Keratinocyte (primary cell): ENCODE data around the gene TMEM54. TPM values are rescaled to one million over a fixed set of nuclear protein-coding genes. Genes with fewer than 3 reads are reported as not detected.

ENCODE experiments used
- DNase-seq: peaks from one replicate; pipeline ENCODE4 v3.0.0-alpha.2; 2011; ENCODE audit warnings: low read depth, missing footprints, low spot score
- FAIRE-seq: peaks from 2 replicates; lab custom pipeline; 2011; peaks lifted over from hg19 to GRCh38; lab: Jason Lieb, UNC
- H2AFZ ChIP-seq: 2 replicates; pipeline ENCODE4 v1.6.0; 2012; ENCODE audit warnings: low read length, control low read depth, inconsistent platforms; ENCODE audit not compliant: control insufficient read depth
- H3K27ac ChIP-seq: 2 replicates; pipeline ENCODE4 v1.5.1; 2011; ENCODE audit warnings: low read length; ENCODE audit not compliant: control insufficient read depth, insufficient read depth
- H3K27me3 ChIP-seq: 3 replicates; pipeline ENCODE4 v1.6.0; 2011; ENCODE audit warnings: low read length; ENCODE audit not compliant: control insufficient read depth, insufficient read depth; ENCODE audit errors: extremely low read depth
- H3K36me3 ChIP-seq, 2 experiments: 2 replicates in 1 of 2; 3 replicates in 1 of 2; pipeline ENCODE4 v1.5.1; 2011; ENCODE audit warnings: low read length in 2 of 2, mild to moderate bottlenecking in 1 of 2; ENCODE audit not compliant: control insufficient read depth in 2 of 2, insufficient read depth in 2 of 2; ENCODE audit errors: extremely low read depth in 1 of 2
- H3K4me1 ChIP-seq: 3 replicates; pipeline ENCODE4 v1.5.1; 2011; ENCODE audit warnings: low read length; ENCODE audit not compliant: control insufficient read depth, insufficient read depth; ENCODE audit errors: extremely low read depth
- H3K4me2 ChIP-seq: 3 replicates; pipeline ENCODE4 v1.6.0; 2011; ENCODE audit warnings: low read depth, low read length; ENCODE audit not compliant: control insufficient read depth, insufficient read depth; ENCODE audit errors: extremely low read depth
- H3K4me3 ChIP-seq, 3 experiments: fragments of 200-600 bp in 1 of 3; sonication (generic) in 1 of 3; 2 replicates in 2 of 3; 3 replicates in 1 of 3; pipeline ENCODE4 v1.5.1; 2011 to 2016; ENCODE audit warnings: low read length in 3 of 3, mild to moderate bottlenecking in 3 of 3, control low read depth in 2 of 3, inconsistent platforms in 1 of 3, low read depth in 1 of 3, mixed read lengths in 1 of 3, mixed run types in 1 of 3, moderate library complexity in 1 of 3; ENCODE audit not compliant: control insufficient read depth in 2 of 3, insufficient read depth in 2 of 3; ENCODE audit errors: extremely low read depth in 1 of 3
- H3K79me2 ChIP-seq: 2 replicates; pipeline ENCODE4 v1.6.0; 2012; ENCODE audit warnings: low read length; ENCODE audit not compliant: control insufficient read depth, insufficient read depth
- H3K9ac ChIP-seq: 3 replicates; pipeline ENCODE4 v1.6.0; 2011; ENCODE audit warnings: low read length; ENCODE audit not compliant: control insufficient read depth, insufficient read depth; ENCODE audit errors: extremely low read depth
- H3K9me1 ChIP-seq: 3 replicates; pipeline ENCODE4 v1.6.0; 2011; ENCODE audit warnings: low read length; ENCODE audit not compliant: control insufficient read depth, insufficient read depth; ENCODE audit errors: extremely low read depth
- H3K9me3 ChIP-seq: 2 replicates; pipeline ENCODE4 v1.5.1; 2012; ENCODE audit warnings: low read depth, low read length; ENCODE audit not compliant: control insufficient read depth
- H4K20me1 ChIP-seq: 3 replicates; pipeline ENCODE4 v1.6.0; 2011; ENCODE audit warnings: low read length; ENCODE audit not compliant: control insufficient read depth, insufficient read depth; ENCODE audit errors: extremely low read depth
- EZH2 ChIP-seq: IDR thresholded peaks from one replicate; pipeline ENCODE4 v1.6.1; 2012; ENCODE audit warnings: inconsistent platforms, mild to moderate bottlenecking, low read length, moderate library complexity
- dilution Hi-C: fragments of 300-500 bp; cut with MboI; formaldehyde crosslinking; loops from one replicate; pipeline ENCODE4 v1.7.0; 2020; ENCODE audit warnings: low sequenced_read_pairs; ENCODE audit not compliant: extremely low pct_ligation_motif_present
- polyA plus RNA-seq, 5 experiments: library from polyadenylated mRNA; depleted of rRNA in 3 of 5; stranded (reverse) in 3 of 5; stranded (forward) in 1 of 5; unstranded in 1 of 5; fragments of >200 nt; gene quantifications; 1 replicate in 1 of 5; 2 replicates in 3 of 5; 3 replicates in 1 of 5; pipeline versions ENCODE4 v1.2.1 to v1.2.3, GENCODE V29; 2011 to 2012; ENCODE audit warnings: missing spikeins in 2 of 5, low read depth in 1 of 5, low replicate concordance in 1 of 5
- TF ChIP-seq, protein P1 (sequence below), 3 experiments: IDR thresholded peaks in 1 of 3; conservative IDR thresholded peaks in 1 of 3; optimal IDR thresholded peaks in 1 of 3; 2 replicates in 2 of 3; 3 replicates in 1 of 3; pipeline versions ENCODE3 to v1.5.1; 2011; ENCODE audit warnings: low read length in 3 of 3, mild to moderate bottlenecking in 3 of 3, moderate library complexity in 2 of 3, control low read depth in 1 of 3, inconsistent platforms in 1 of 3; ENCODE audit not compliant: insufficient read depth in 2 of 3; ENCODE audit errors: extremely low read depth in 1 of 3

The TMEM54 gene
- polyA plus RNA-seq, 1 donor (not counting 4 experiments of a cell fraction or from before 2014, with no cell fraction given) = 59.4 TPM

DNA sequence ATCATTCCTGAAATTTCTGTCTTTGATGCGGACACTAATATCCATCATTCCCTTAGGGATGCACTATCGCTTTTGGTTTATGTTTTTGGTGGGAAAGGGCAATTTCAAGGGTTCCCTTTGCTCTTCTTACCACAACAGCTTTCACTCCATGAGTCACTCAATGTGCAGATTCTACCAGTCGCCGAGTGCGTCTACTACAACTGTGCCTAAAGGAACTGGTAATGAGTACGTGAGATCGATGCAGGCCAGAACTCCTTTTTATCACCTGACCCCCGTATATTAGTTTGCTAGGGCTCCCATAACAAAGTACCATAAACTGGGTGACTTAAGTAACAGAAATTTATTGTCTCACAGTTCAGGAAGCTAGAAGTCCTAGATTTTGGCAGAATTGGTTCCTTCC lies 27.5 kb upstream of the TMEM54 start:
- dilution Hi-C loops = no loop called here
- no peak overlapping the region for H3K27ac ChIP-seq
- H2AFZ ChIP-seq = no peak overlapping the region
- H3K9me1 ChIP-seq = no peaks in the 10 kb centered on the region
- TF ChIP-seq, protein P1, sequence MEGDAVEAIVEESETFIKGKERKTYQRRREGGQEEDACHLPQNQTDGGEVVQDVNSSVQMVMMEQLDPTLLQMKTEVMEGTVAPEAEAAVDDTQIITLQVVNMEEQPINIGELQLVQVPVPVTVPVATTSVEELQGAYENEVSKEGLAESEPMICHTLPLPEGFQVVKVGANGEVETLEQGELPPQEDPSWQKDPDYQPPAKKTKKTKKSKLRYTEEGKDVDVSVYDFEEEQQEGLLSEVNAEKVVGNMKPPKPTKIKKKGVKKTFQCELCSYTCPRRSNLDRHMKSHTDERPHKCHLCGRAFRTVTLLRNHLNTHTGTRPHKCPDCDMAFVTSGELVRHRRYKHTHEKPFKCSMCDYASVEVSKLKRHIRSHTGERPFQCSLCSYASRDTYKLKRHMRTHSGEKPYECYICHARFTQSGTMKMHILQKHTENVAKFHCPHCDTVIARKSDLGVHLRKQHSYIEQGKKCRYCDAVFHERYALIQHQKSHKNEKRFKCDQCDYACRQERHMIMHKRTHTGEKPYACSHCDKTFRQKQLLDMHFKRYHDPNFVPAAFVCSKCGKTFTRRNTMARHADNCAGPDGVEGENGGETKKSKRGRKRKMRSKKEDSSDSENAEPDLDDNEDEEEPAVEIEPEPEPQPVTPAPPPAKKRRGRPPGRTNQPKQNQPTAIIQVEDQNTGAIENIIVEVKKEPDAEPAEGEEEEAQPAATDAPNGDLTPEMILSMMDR (optimal IDR thresholded peaks at IDR 0.05 in 1 of 3, IDR thresholded peaks at IDR 0.05 in 1 of 3, conservative IDR thresholded peaks at IDR 0.05 in 1 of 3; ENCODE audit: extremely low read depth in 1 of 3, insufficient read depth in 2 of 3, low read length in 3 of 3) = no peak
- no peak for TF ChIP-seq EZH2
- peaks cover 6% of the 10 kb centered on the region for H3K4me1 ChIP-seq
- no peaks in the 10 kb centered on the region for H3K9me3 ChIP-seq
- no peaks in the 10 kb centered on the region for H3K36me3 ChIP-seq
- H3K4me2 ChIP-seq = no peak overlapping the region
- DNase-seq = no peak
- H3K79me2 ChIP-seq = no peaks in the 10 kb centered on the region
- no peak for FAIRE-seq
- no peak overlapping the region for H3K9ac ChIP-seq
- peaks cover 5% of the 10 kb centered on the region for H3K27me3 ChIP-seq
- H3K4me3 ChIP-seq = no peak overlapping the region
- H4K20me1 ChIP-seq = no peaks in the 10 kb centered on the region

DNA sequence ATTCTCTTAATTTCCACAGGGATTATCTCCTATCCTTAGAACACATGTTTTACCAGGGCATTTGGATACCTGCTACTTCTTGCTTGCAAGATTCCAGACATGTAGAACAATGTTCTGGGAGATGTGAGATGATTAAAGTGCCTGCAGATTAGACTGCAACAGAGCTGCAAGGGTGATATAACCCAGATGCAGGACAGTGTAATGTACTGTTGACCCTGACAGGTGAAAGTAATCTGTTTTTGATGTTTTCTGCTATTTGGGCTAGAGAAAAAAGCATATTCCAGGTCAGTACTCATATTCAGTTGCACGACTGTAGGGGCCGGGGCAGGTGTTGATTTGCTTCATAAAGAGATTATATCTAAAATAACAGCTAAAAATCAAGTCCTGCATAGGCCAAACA lies 27.1 kb upstream of the TMEM54 start:
- H3K36me3 ChIP-seq = no peaks in the 10 kb centered on the region
- FAIRE-seq (no peak), DNase-seq (no peak)
- H4K20me1 ChIP-seq = no peaks in the 10 kb centered on the region
- no peak overlapping the region for H3K4me3 ChIP-seq
- no peak overlapping the region for H2AFZ ChIP-seq
- peaks cover 5% of the 10 kb centered on the region for H3K27me3 ChIP-seq
- H3K9me1 ChIP-seq = no peaks in the 10 kb centered on the region
- H3K9ac ChIP-seq = no peak overlapping the region
- H3K27ac ChIP-seq = no peak overlapping the region
- dilution Hi-C loops = no loop called here
- H3K4me2 ChIP-seq = no peak overlapping the region
- no peaks in the 10 kb centered on the region for H3K79me2 ChIP-seq
- TF ChIP-seq EZH2 = no peak
- TF ChIP-seq, protein P1 (optimal IDR thresholded peaks at IDR 0.05 in 1 of 3, IDR thresholded peaks at IDR 0.05 in 1 of 3, conservative IDR thresholded peaks at IDR 0.05 in 1 of 3; ENCODE audit: extremely low read depth in 1 of 3, insufficient read depth in 2 of 3, low read length in 3 of 3) = no peak
- H3K9me3 ChIP-seq = no peaks in the 10 kb centered on the region
- H3K4me1 ChIP-seq = peaks cover 4% of the 10 kb centered on the region
